GM12875 (cell line): ENCODE results near the gene KRTAP5-4.
"Not testable (repeated sequence)": the region's sequence is repeated elsewhere in the genome, so short reads cannot be mapped to it uniquely, and the experiment has no call there.

Source experiments
- H3K4me3 ChIP-seq: one replicate; pipeline ENCODE4 v1.5.1; 2011; ENCODE audit warnings: low read depth, low read length, control low read depth
- CTCF ChIP-seq: IDR thresholded peaks from 2 replicates; pipeline ENCODE4 v1.5.1; 2011; ENCODE audit warnings: low read depth, mild to moderate bottlenecking, control low read depth, inconsistent platforms, low read length, moderate library complexity, borderline replicate concordance; ENCODE audit not compliant: insufficient read depth

Gene KRTAP5-4

DNA sequence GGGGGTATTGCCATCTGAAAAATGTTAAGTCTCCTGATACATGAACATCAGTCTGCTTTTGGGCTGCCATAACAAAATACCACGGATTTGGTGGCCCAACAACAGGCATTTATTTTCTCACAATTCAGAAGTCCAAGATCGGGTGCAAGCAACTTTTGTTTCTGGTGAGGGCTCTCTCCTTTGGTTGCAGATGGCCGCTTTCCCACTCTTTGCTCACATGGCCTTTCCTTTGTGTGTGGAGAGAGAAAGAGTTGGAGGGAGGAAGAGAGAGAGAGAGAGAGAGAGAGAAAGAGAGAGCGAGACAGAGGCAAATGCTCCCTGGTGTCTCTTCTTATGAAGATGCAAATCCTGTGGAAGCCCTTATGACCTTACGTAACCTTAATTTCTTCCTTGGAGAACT is 21.3 kb downstream of the KRTAP5-4 start:
- TF ChIP-seq CTCF: no peak
- H3K4me3 ChIP-seq: no peak overlapping the region

DNA sequence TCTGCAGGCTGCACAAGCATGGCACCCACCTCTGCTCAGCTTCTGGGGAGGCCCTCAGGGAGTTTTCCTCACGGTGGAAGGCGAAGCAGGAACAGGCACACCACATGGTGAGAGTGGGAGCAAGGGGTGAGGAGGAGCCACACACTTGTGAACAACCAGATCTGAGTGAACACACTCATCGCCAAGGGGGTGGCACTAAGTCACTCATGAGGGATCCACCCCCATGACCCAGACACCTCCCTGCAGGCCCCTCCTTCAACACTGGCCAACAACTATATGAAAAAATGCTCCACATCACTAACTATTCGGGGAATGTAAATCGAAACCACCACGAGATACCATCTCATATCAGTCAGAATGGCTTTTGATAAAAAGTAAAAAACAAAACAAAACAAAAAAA is 23.1 kb downstream of the KRTAP5-4 start:
- TF ChIP-seq CTCF: no peak
- H3K4me3 ChIP-seq: no peak overlapping the region

GRCh38 chr11:1598406-1598805 is 23.5 kb downstream of the KRTAP5-4 start:
- H3K4me3 ChIP-seq: not testable (repeated sequence)

DNA sequence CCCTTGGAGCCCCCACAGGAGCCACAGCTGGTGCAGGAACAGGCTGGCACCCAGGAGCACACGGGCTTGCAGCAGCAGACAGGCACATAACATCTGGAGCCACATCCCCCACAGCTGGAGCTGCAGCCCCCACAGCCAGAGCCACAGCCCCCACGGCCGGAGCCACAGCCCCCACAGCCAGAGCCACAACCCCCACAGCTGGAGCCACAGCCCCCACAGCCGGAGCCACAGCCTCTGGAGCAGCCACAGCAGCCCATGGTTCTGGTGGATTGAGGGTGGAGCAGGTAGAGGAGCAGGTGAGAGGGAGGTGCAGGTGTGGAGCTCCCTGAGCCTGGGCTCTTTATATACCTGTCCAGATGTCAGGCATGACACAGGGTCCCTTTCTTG is 24.0 kb downstream of the KRTAP5-4 start, which contains the start of gene KRTAP5-2:
Gene KRTAP5-2 (minus strand): TSS at position 301 of the 387 bp plus-strand sequence. CDS start 44 bp downstream, at position 257.
- no peak for TF ChIP-seq CTCF
- H3K4me3 ChIP-seq: no peak within 1 kb of the TSS

GRCh38 chr11:1597331-1597993 is 24.5 kb downstream of the KRTAP5-4 start:
- H3K4me3 ChIP-seq: no peak overlapping the region
- no peak for TF ChIP-seq CTCF

GRCh38 chr11:1596576-1597121 is 25.3 kb downstream of the KRTAP5-4 start:
- H3K4me3 ChIP-seq: not testable (repeated sequence)

DNA sequence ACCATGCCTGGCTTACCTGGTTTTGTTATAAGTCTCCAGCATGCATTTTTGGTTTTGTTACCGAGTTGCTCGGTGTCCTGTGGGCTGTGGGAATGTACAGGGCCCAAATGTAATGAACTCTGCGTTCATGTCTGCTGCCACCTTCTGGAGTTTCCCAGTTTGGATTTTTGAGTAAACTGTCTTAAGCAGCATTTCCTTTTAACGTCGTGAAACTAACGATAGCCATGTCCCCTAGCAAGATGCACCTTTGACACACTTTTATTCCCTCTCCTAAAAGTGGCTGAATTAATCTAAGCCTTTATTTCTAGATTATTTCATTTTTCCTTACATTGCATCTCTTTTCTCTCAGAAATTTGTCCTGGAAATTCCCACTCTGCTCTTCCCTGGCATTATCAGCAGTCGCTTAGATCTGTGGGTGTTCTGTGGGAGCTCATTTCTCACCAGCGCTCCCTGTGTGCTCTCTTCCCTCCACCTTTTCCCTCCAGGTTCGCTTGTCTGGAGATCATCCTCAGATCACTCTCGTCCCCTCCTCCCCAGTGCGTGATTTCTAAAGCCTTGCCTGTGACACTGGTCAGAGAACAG is 25.9 kb downstream of the KRTAP5-4 start:
- H3K4me3 ChIP-seq: not testable (repeated sequence)

GRCh38 chr11:1592628-1593027 is 29.3 kb downstream of the KRTAP5-4 start:
- H3K4me3 ChIP-seq: no peak overlapping the region
- TF ChIP-seq CTCF: no peak

- TF ChIP-seq CTCF: no peak
These were observed 31.9 kb downstream of the KRTAP5-4 start for GRCh38 chr11:1589996-1590395.

GRCh38 chr11:1589191-1589963 is 32.6 kb downstream of the KRTAP5-4 start:
- not testable (repeated sequence) for H3K4me3 ChIP-seq

More at GRCh38 chr11:1589996-1590395, 31.9 kb downstream of the KRTAP5-4 start:
- H3K4me3 ChIP-seq: no peak overlapping the region
